ENCODE results near the gene KLHL20. TPM values are rescaled to one million over a fixed set of nuclear protein-coding genes. Genes with fewer than 3 reads are reported as not detected.
"Not testable (repeated sequence)": the region's sequence is repeated elsewhere in the genome, so short reads cannot be mapped to it uniquely, and the experiment has no call there.

KLHL20 gene
- total RNA-seq, 1 donor from 2014 or later = 19.9 TPM

- H3K9me3 Mint-ChIP-seq (ENCODE audit: low read depth) = peaks cover 37% of the 10 kb centered on the region
- no peak for DNase-seq (ENCODE audit: low spot score, unreplicated experiment)
- H3K27ac Mint-ChIP-seq = no peak overlapping the region
- H3K4me3 Mint-ChIP-seq (ENCODE audit: low read depth) = no peak overlapping the region
- no peaks in the 10 kb centered on the region for H3K27me3 Mint-ChIP-seq
- H3K36me3 Mint-ChIP-seq (ENCODE audit: insufficient read depth) = peaks cover 73% of the 10 kb centered on the region
- peaks cover 7% of the 10 kb centered on the region for H3K4me1 Mint-ChIP-seq (ENCODE audit: low read depth)
- TF ChIP-seq CTCF (IDR thresholded peaks at IDR 0.05; ENCODE audit: unreplicated experiment) = no peak
Measured at GRCh38 chr1:173758110-173758509, 43.3 kb downstream of the KLHL20 start.

- Mint-ChIP-seq H3K4me3 (ENCODE audit: low read depth) (no peak overlapping the region), H3K27ac (no peak overlapping the region), H3K36me3 (ENCODE audit: insufficient read depth) (peaks cover 80% of the 10 kb centered on the region)
Measured at GRCh38 chr1:173758980-173759379, 44.2 kb downstream of the KLHL20 start.

GRCh38 chr1:173764331-173764730 is 49.5 kb downstream of the KLHL20 start:
- not testable (repeated sequence) for H3K27me3 Mint-ChIP-seq; DNase-seq (ENCODE audit: low spot score, unreplicated experiment); H3K27ac Mint-ChIP-seq; H3K4me1 Mint-ChIP-seq (ENCODE audit: low read depth); H3K4me3 Mint-ChIP-seq (ENCODE audit: low read depth)
- Mint-ChIP-seq H3K36me3 (ENCODE audit: insufficient read depth) (peaks cover 60% of the 10 kb centered on the region), H3K9me3 (ENCODE audit: low read depth) (peaks cover 51% of the 10 kb centered on the region)

More at GRCh38 chr1:173758980-173759379, 44.2 kb downstream of the KLHL20 start:
- Mint-ChIP-seq H3K27me3 (no peaks in the 10 kb centered on the region), H3K9me3 (ENCODE audit: low read depth) (peaks cover 45% of the 10 kb centered on the region), H3K4me1 (ENCODE audit: low read depth) (no peaks in the 10 kb centered on the region)
- no peak for DNase-seq (ENCODE audit: low spot score, unreplicated experiment)
- no peak for TF ChIP-seq CTCF (IDR thresholded peaks at IDR 0.05; ENCODE audit: unreplicated experiment)

GRCh38 chr1:173768206-173768605 is 53.4 kb downstream of the KLHL20 start:
- Mint-ChIP-seq H3K9me3 (ENCODE audit: low read depth) (peaks cover 17% of the 10 kb centered on the region), H3K4me3 (ENCODE audit: low read depth) (no peak overlapping the region), H3K27me3 (no peaks in the 10 kb centered on the region), H3K4me1 (ENCODE audit: low read depth) (no peaks in the 10 kb centered on the region), H3K27ac (no peak overlapping the region), H3K36me3 (ENCODE audit: insufficient read depth) (peaks cover 26% of the 10 kb centered on the region)
- TF ChIP-seq CTCF (IDR thresholded peaks at IDR 0.05; ENCODE audit: unreplicated experiment) = no peak
- DNase-seq (ENCODE audit: low spot score, unreplicated experiment) = no peak

GRCh38 chr1:173768827-173769226 is 54.0 kb downstream of the KLHL20 start:
- TF ChIP-seq CTCF (IDR thresholded peaks at IDR 0.05; ENCODE audit: unreplicated experiment) = no peak
- Mint-ChIP-seq H3K9me3 (ENCODE audit: low read depth) (peaks cover 11% of the 10 kb centered on the region), H3K4me1 (ENCODE audit: low read depth) (no peaks in the 10 kb centered on the region), H3K27ac (no peak overlapping the region), H3K4me3 (ENCODE audit: low read depth) (no peak overlapping the region), H3K36me3 (ENCODE audit: insufficient read depth) (peaks cover 20% of the 10 kb centered on the region), H3K27me3 (no peaks in the 10 kb centered on the region)
- DNase-seq (ENCODE audit: low spot score, unreplicated experiment) = no peak

- not testable (repeated sequence) for H3K9me3 Mint-ChIP-seq (ENCODE audit: low read depth); H3K27ac Mint-ChIP-seq
- H3K36me3 Mint-ChIP-seq (ENCODE audit: insufficient read depth) = peaks cover 13% of the 10 kb centered on the region
Measured at GRCh38 chr1:173770330-173770729, 55.5 kb downstream of the KLHL20 start.

More at GRCh38 chr1:173770330-173770729, 55.5 kb downstream of the KLHL20 start:
- H3K4me3 Mint-ChIP-seq (ENCODE audit: low read depth); H3K27me3 Mint-ChIP-seq; DNase-seq (ENCODE audit: low spot score, unreplicated experiment); H3K4me1 Mint-ChIP-seq (ENCODE audit: low read depth): not testable (repeated sequence)

Data from progenitor cell of endocrine pancreas (in vitro differentiated cells).